Posterior cingulate gyrus (tissue), 11 donors: ENCODE measurements around the gene RNPEPL1.

Experiments
- DNase-seq, 10 donors: peaks; one replicate each; pipeline versions ENCODE4 v3.0.0 to v3.0.0-alpha.2; 2020 to 2021; ENCODE audit warnings: mixed read lengths in 3 of 10
- intact Hi-C: fragments of 100-400 bp; cut with DNase I; formaldehyde crosslinking; loops from one replicate; pipeline ENCODE4 v1.15.1; 2023

Gene RNPEPL1

DNA sequence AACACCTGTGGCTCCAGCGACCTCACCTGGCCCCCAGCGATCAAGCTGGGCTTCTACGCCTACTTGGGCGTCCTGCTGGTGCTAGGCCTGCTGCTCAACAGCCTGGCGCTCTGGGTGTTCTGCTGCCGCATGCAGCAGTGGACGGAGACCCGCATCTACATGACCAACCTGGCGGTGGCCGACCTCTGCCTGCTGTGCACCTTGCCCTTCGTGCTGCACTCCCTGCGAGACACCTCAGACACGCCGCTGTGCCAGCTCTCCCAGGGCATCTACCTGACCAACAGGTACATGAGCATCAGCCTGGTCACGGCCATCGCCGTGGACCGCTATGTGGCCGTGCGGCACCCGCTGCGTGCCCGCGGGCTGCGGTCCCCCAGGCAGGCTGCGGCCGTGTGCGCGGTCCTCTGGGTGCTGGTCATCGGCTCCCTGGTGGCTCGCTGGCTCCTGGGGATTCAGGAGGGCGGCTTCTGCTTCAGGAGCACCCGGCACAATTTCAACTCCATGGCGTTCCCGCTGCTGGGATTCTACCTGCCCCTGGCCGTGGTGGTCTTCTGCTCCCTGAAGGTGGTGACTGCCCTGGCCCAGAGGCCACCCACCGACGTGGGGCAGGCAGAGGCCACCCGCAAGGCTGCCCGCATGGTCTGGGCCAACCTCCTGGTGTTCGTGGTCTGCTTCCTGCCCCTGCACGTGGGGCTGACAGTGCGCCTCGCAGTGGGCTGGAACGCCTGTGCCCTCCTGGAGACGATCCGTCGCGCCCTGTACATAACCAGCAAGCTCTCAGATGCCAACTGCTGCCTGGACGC is 61.9 kb downstream of the RNPEPL1 start:
- intact Hi-C loops: no loop called here
- peak in 6 of 10 donors; percentile 2 to 72 (median 11) for DNase-seq
